ENCODE measurements around the gene ANKRD52.
"Not testable (repeated sequence)": the region's sequence is repeated elsewhere in the genome, so short reads cannot be mapped to it uniquely, and the experiment has no call there.

ANKRD52 gene

DNA sequence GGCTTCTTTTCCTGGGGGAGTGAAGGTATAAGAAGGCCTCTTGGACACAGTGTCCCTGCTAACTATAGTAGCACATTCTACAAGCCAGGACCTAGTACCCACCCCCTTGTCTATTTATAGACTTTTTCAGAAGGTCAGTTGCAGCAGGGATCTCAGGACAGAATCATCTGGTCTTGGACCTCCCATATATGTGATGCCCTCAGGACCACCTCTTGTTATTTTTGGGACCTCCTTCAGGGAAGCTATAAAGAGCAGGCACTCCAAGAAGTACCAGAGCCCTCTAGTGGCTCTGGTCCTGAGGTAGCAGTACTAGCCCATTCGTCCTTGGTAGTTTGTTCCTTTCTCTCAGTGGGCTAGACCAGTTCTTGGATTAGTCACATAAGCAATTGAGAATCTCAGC lies 12.8 kb upstream of the ANKRD52 start:
- DNase-seq, result no peak

GRCh38 chr12:56267443-56268071 lies 9.4 kb upstream of the ANKRD52 start:
- DNase-seq, result no peak

DNA sequence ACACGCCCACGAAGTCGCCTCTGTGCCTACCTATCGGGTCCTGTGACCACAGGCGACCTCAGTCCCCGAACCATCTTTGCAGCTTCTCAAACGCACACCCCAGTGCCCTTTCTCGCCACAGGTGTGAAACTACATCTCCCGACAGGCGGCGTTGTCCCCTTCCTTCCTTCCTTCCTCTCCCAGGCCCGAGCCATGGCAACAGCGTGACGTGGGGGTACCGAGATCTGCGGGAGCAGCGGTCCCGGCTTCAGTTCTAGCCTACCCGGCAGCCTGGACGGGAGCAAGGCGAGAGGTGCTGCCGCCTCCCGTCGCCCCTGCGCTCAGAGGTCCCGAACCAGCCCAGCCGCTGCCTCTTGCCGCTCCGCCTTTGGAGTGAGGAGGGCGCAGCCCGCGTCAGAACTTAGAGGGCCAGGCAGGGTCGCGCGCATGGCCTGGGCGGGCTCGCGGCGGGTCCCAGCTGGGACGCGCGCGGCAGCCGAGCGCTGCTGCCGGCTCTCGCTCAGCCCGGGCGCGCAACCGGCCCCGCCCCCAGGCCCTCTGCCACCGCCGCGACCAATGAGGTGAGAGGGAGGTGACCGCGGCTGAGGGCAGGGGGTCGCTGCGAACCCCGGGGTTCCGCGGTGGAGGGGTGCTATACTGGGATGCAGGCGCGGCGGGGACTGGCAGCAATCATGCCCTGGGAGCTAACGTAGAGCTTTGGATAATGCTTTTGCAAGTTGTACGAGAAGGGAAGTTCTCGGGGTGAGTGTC lies 8.7 kb upstream of the ANKRD52 start, which contains the start of gene COQ10A:
COQ10A (plus strand) TSS at position 250 of the 750 bp plus-strand sequence; CDS start at position 427, 177 bp downstream.
- DNase-seq, result peak; percentile 89

- DNase-seq, result not testable (repeated sequence)
Measured at GRCh38 chr12:56266068-56266692, 8.0 kb upstream of the ANKRD52 start.

DNA sequence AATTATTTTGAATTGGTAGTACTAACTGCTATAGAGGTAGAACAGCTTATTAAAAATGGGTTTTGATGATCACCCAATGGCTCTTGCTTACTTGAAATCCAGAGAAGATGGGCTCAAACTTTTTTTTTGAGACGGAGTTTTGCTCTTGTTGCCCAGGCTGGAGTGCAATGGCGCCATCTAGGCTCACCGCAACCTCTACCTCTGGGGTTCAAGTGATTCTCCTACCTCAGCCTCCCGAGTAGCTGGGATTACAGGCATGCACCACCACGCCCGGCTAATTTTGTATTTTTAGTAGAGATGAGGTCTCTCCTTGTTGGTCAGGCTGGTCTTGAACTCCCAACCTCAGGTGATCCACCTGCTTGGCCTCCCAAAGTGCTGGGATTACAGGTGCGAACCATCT lies 4.8 kb upstream of the ANKRD52 start:
- DNase-seq, result not testable (repeated sequence)

- no peak for DNase-seq
Measured at GRCh38 chr12:56261503-56262232, 3.5 kb upstream of the ANKRD52 start.

- DNase-seq, result no peak
Measured at GRCh38 chr12:56260921-56261320, 2.7 kb upstream of the ANKRD52 start.

GRCh38 chr12:56260380-56260779 lies 2.2 kb upstream of the ANKRD52 start:
- no peak for DNase-seq

DNA sequence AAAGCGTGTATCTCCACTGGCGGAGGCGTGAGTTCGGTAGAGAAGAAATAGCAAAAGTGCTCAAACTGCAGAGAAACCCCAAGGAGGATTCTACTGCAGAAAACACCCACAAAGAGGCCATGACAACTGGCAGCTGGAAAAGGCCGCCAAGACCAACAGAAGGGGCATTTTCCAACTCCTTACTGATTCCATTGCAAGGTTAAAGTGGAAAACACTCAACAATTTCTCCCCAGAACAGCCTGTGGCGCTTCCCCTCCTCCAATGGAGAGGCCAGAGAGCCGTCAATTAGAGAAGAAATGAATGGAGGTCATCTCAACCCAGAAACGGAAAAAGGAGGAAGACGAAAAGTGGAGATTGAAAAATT lies 618 bp upstream of the ANKRD52 start:
- no peak for DNase-seq

DNA sequence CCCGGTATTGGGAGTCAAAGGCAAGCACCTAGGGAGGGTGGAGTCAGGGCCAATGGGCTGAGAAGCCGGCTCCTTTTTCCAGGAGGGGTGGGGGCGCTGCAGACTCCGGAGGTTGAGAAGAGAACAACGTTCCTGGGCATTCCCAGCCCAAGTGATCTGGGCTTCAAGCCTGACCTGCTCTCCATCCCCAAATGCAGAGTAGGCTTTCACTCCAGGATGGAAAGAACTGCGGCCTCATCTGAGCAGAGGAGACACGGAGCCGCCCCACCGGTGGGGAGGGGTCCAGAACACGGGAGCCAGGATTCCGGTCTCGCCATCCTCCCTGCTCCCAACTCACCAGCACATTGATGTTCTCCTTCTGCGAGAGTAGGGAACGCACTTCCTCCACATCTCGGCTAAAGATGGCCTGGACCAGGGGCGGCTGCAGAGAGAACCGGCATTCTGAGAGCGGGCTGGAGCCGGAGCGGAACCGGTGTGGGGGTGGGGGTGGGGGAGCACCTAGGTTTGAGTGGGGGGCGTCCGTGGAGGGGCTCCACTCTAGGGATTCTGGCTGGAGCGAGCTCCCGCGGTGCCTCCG lies 605 bp downstream of the ANKRD52 start:
- no peak for DNase-seq

DNA sequence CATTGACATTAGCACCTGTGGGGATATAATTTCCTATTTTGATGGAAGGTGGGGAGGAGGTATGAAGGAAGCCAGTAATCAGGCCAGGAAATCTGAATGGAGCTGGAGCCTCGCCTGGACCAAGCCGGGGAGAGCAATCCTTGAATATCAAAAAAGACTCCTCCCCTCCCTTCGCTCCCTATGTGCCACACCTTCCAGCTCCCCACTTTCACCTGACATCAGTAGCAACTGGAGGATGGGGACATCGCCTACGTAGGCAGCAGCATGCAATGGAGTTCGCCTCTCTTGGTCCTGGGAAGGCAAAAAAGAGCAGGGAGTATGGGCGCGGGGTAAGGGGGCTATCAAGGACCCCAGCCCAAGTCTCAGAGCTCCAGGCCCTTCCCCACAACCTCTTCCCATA lies 1.1 kb downstream of the ANKRD52 start:
- no peak for DNase-seq

DNA sequence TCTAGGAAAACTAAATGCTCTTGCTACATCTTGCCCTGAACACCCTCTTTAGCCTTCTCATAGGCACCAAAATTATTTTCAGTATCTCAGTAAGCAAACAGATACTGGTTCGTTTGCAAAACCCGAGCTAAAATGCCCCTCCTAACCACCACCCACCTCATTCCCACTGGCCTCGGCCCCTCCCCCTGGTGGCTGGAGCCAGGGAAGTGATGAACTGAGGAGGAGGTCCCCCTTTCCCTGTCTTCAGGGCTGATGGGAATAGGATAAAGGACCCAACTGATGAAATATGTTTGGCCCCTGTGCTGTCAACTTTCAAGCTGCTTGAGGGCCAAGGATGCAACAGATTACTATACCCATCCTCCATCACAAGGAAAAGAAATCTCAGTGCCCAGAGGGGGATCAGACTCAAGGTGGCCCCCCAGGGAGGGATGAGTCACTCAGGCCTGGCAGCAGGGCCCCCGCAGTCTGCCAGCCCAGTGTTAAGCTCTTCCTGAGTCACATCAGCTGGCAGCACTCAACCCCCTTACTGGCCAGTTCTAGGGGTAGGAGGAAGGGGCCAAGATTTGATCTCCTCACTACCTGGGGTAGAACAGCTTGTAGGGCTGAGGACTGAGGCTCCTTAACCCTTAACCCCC lies 1.7 kb downstream of the ANKRD52 start:
- no peak for DNase-seq

DNA sequence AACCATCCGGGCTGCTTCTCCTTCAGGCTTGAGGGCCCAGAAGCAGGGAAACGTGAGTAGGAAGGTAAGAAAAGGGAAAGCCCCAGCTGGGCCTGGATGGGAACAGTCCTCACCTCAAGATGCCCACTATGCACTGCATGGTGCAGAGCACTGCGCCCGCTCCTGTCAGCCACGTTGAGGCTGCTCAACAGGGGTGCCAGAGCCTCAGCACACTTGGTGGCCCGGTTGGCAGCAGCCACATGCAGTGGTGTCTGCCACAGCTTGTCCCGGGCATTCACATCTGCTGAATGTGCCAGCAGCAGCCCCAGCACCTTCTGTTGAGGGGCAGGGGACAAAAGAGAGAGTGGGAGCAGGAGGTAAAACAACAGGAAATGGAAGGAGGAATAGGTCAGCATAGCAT lies 2.5 kb downstream of the ANKRD52 start:
- no peak for DNase-seq

- no peak for DNase-seq
Measured at GRCh38 chr12:56253091-56253490, 5.1 kb downstream of the ANKRD52 start.

DNA sequence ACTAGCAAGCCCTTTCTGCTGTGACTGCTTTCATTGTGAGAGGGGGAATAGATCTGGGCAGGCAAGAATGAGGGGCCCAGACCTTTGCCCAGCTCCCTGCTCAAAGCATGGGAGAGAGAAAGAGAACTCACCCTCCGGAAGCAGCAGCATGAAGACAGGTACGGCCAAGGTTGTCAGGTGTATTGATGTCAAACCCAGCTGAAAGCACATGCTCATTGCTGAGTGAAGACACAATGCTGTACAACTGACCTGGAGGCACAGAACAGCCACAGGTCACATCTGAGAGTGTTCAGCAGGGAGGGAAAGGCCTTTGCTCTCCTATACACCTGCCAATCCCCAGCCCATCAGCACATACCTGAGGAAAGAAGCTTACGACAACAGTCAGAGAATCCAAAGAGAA lies 5.5 kb downstream of the ANKRD52 start:
- no peak for DNase-seq

- DNase-seq, result no peak
Measured at GRCh38 chr12:56248711-56249110, 9.5 kb downstream of the ANKRD52 start.

DNA sequence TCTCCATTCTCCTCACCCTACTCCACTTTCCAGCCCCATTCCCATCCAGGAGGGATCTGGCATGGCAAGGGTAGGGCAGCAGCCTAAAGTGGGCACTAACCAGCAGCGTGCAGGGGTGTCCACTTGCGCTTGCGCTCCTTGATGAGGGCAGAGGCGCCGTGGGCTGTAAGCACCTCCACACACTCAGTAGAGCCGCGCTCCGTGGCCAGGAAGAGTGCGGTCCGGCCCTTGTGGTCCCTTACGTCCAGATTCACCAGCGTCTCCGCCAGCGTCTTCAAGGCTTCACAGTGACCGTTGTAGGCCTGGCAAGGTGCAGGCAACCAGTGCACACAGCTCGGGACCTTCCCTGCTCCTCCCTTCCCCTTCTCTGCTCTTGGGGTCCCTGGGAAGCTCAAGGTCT lies 10.3 kb downstream of the ANKRD52 start:
- no peak for DNase-seq

- DNase-seq, result no peak
Measured at GRCh38 chr12:56244494-56244893, 13.7 kb downstream of the ANKRD52 start.

DNA sequence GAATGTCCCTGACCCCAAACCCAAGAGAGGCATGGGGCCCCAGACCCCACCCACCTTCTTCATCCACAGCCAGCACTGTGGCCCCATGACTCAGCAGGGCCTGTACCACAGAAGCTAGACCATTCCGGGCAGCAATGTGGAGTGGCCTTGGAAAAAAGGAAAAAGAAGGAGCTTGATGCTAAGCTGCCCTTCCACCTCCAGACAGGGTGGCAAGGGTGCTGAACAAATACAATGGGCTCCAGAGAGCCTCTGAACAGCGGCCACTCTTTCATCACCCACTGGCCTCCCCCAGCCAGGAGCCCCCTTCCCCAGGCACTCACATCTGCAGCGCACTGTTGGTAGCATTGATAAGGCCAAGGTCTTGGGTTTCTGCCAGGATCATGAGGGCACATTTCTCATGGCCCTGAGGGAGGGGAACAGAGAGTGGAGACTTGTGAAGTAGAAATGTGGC lies 14.4 kb downstream of the ANKRD52 start:
- DNase-seq, result no peak

GRCh38 chr12:56242986-56243385 lies 15.2 kb downstream of the ANKRD52 start:
- DNase-seq, result no peak

GRCh38 chr12:56241424-56242303 lies 16.5 kb downstream of the ANKRD52 start:
- DNase-seq, result no peak
